D721Med (cell line): ENCODE measurements around the gene MSI2.

Experiments used
- DNase-seq: peaks from one replicate; pipeline ENCODE4 v3.0.0; 2011; ENCODE audit warnings: low spot score; ENCODE audit not compliant: insufficient read length
- FAIRE-seq: peaks from 2 replicates; lab custom pipeline; 2011; peaks lifted over from hg19 to GRCh38; lab: Jason Lieb, UNC
- TF ChIP-seq, protein P1 (sequence below): IDR thresholded peaks from 2 replicates; pipeline ENCODE4 v1.5.1; 2012; ENCODE audit warnings: mild to moderate bottlenecking, control low read depth; ENCODE audit not compliant: insufficient read depth; ENCODE audit errors: missing control alignments

The MSI2 gene

DNA sequence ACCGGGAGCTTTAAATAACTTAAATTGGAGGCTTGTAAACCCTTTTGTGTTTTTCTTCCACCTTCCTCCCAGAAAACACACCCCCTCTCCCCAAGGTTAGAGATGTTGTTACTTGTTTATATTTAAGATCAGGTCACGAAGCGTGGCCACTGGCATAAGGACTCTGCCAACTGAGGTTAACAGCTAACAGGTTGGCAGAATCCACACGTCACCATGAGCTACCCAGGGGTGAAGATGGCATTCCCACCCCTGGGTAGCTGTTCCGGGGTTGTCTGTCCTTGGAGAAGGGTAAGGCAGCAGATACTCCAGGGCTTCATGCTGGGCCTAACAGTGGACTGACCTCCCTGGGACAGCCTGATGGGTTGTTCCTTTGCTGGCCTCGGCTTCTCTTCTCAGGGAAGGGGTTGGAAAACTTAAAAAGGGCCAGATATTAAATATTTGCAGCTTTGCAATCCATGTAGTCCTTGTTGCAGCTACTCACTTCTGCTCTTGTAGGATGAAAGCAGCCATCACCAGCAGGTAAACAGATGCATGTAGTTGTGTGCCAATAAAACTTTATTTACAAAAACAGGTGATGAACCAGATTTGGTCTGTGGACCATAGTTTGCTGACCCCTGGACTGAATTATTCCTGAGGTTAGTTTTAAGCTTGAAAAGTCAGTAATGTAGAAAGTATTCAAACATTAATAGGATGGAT is 148.6 kb downstream of the MSI2 start:
- TF ChIP-seq, protein P1, sequence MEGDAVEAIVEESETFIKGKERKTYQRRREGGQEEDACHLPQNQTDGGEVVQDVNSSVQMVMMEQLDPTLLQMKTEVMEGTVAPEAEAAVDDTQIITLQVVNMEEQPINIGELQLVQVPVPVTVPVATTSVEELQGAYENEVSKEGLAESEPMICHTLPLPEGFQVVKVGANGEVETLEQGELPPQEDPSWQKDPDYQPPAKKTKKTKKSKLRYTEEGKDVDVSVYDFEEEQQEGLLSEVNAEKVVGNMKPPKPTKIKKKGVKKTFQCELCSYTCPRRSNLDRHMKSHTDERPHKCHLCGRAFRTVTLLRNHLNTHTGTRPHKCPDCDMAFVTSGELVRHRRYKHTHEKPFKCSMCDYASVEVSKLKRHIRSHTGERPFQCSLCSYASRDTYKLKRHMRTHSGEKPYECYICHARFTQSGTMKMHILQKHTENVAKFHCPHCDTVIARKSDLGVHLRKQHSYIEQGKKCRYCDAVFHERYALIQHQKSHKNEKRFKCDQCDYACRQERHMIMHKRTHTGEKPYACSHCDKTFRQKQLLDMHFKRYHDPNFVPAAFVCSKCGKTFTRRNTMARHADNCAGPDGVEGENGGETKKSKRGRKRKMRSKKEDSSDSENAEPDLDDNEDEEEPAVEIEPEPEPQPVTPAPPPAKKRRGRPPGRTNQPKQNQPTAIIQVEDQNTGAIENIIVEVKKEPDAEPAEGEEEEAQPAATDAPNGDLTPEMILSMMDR = no peak
- DNase-seq (no peak), FAIRE-seq (no peak)

DNA sequence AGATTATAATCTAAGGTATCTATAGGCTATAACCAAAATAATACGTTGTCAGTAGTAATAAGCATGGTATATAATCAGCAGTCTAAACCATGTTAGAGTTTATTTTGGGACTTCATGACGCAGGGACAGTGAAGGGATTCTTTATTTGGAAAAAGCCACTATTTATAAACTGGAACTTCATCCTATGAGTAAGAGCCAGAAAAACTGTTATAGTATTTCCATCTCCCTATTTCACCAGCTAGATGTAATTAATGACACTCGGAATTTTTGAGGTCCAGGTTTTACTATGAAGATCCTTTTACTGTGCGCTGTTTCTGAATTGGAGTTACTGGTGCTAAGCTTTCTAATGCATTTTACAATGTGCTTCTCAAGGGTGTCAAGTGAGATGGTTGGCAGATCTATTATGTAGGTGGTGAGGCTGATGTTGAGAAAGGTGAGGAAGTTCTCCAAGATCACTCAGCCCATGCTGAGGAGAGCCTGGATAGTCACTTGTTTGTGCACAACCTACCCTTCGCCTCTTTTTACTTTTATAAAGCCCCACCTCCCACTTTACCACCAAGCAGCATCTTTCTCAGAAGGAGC is 149.3 kb downstream of the MSI2 start:
- no peak for DNase-seq
- FAIRE-seq = no peak
- TF ChIP-seq, protein P1 = no peak

DNA sequence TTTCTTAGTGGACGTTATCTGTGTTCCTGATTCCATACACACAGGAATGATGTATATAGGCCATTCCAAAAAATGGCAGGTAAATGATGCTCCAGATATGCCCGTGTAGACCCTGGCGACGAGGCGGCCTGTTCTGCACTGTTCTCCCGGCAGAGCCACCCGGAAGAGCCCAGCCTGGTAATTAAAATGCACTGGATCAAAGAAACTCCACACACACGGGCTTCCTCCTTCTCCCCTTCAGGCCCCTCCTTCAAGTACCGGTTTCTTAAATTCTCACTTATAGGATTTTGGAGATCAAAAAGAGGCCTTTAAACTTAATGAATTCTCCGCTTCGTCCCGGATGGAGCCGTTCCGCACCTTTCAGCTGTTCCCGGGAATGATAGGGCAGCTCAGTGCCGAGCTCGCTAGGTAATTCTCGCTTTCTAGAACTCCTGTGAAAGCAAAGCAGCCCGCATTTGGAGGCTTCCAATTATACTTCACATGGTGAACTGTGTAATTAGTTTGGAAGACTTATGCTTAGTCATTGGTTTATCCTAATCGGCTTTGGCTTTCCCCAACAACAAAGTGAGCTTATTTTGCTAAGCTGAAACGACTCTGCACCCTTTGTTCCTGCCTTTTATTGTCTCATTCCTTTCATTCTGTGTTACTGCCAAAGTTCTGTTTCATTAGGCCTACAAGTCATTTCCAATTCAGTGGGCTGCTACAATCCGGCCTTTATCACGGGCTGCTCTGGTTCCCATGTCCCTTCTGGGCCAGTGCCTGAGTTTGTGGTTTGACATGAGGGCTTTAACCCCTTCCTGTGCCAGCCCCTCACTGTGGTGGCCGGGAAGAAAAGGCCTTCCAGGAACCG is 150.0 kb downstream of the MSI2 start:
- TF ChIP-seq, protein P1 = no peak
- peak; percentile 87 for FAIRE-seq
- DNase-seq = peak; percentile 48

DNA sequence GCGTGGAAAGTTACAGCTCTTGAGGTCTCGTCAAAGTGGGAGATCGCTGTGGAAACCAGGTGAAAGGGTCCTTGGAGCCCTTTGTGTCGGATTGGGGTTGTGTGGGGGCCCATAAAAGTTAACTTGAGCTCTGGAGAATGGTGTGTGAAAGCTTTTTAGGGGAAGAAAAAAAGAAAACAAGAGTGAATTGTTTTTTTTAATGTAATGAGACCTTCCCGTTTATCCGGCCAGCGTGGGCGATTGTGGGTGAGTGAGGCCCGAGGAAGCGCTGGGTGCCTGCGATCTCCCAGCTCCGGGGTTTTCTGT is 150.6 kb downstream of the MSI2 start:
- DNase-seq (no peak), FAIRE-seq (no peak)
- TF ChIP-seq, protein P1 = no peak

DNA sequence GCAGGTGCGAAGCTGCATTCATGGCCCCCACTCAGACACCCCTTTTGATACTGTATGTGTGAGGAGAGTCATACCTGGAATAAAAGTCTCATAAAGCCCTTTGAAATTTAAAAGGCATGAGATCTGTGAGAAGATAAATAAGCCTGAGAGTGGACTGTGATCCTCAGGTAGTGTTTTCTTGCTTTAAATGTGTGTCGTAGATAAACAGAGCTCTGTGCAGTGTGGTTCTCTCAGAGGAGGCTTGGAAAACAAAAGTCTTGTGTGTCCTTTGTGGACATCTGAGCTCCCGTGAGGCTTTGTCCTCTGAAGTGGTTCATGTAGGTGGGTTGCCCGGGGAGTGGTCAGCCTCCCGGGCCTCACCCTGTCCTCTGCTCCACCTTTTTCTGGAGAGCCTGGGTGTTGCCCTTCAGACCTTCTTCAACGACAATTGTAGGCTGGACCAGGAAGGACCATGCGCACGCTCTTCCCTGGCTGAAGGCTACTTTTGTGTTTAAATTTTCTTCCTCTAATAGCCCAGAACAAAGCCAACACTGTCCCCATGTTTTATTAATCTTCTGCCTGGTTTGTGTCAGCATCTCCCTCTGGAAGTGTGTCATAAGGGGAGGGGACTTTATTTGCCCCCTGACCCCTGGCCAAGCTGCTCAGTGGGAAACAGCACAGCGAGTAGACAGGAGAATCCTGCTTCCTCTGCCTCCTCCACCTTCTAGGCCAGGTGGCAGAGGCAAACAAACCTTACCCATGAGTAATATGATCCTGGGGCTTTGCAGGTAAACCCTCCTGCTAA is 151.2 kb downstream of the MSI2 start:
- DNase-seq (no peak), FAIRE-seq (no peak)
- TF ChIP-seq, protein P1 = no peak

DNA sequence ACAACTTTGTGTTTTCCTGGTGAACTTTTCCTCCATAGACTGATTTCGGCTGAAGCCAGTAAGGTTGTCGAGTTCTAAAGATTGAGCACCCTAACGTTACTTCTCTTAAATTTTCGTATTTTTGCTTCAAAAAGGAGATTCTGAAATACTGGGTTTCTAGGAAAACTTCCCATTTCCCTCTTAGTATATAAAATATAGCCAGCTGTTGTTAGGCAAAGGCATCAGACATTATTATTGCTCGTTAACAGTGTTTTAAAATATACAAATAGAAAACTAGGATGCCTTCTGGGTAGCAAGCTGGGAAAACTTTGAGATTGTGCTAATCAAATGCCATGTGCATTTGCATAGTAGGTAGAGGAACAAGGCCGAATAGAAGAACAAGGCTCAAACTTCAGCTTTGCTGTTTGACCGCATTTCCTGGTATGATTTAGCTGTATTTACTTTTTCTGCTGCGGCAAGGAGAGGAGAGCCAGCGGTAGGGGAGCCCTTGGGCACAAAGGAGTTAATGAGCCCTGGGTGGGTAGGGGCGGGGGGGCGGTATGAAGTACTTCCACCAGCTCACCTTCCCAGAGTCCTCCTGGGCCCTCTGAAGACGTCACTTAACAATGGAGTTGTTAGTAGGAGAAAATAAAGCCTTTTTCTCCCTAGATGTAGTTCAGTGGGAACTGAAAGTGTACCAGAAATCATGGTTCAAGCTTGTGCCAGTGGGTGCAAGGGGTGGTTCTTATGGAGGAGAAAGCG is 151.9 kb downstream of the MSI2 start:
- TF ChIP-seq, protein P1 = no peak
- DNase-seq = no peak
- no peak for FAIRE-seq
